ENCODE results near the gene HDDC2.

HDDC2 gene, protein sequence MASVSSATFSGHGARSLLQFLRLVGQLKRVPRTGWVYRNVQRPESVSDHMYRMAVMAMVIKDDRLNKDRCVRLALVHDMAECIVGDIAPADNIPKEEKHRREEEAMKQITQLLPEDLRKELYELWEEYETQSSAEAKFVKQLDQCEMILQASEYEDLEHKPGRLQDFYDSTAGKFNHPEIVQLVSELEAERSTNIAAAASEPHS
- long read RNA-seq, transcript HDDC2-201 (5 exons, 1,350 nt): minor isoform, 10 of 50 reads
- long read RNA-seq, transcript HDDC2-202 (6 exons, 918 nt): major isoform, 25 of 50 reads
- long read RNA-seq, partial matches to known transcripts: 3 of 50 reads
- long read RNA-seq, other reads (novel, unspliced or antisense): 10 of 50 reads

DNA sequence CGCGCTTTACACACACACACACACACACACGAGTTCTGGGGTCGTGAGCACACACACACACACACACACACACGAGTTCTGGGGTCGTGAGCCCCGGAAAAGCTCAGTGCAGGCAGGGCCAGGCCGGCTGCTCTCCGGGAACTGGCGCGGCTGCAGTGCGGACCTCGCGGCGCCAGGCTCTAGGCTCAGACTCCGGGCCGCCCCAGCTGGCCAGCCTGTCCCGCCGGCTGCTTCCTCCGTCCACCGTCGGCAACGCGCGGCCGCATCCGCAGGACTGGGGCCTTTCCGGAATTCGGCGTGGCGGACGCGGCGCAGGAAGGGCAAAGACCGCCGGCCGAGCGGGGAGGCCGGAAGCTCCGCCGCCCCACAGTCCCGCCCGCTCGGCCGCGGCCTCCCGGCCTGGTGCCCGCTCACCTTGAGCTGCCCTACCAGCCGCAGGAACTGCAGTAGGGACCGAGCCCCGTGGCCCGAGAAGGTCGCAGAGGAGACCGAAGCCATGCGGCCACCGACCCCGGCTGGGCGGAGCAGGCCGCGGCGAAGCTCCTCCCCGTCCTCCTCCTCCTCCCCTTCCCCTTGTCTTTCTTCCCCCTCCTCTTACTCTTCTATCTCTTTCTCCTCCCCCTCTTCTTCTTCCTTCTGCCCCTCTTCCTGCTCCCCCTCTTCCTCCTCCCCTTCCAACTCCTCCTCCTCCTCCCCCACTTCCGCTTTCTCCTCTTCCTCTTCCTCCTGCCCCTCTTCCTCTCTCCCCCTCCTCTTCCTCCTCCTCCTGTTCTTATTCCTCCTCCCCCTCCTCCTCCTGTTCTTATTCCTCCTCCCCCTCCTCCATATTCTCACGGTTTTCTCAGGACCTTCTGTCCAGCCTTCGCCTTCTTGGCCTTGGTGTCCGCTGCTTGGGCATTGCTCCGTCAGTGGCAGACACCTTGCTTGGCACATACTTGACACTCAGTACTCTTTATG is at the start of gene HDDC2:
HDDC2 (minus strand) TSS at position 533 of the 957 bp plus-strand sequence; CDS start at position 498, 35 bp downstream.
- Histone ChIP-seq H3K27ac (replicated peaks) (peak within 1 kb of the TSS; percentile 82), H3K27me3 (ENCODE audit: insufficient read depth, poor library complexity, severe bottlenecking) (no peaks in the 10 kb centered on the region), H3K4me3 (replicated peaks; ENCODE audit: insufficient read depth, low read length) (peak within 1 kb of the TSS; percentile 71)
- peak; percentile 60 to 72 for DNase-seq (ENCODE audit: low read depth in 1 of 2, low spot score in 1 of 2)
- TF ChIP-seq, protein P1, sequence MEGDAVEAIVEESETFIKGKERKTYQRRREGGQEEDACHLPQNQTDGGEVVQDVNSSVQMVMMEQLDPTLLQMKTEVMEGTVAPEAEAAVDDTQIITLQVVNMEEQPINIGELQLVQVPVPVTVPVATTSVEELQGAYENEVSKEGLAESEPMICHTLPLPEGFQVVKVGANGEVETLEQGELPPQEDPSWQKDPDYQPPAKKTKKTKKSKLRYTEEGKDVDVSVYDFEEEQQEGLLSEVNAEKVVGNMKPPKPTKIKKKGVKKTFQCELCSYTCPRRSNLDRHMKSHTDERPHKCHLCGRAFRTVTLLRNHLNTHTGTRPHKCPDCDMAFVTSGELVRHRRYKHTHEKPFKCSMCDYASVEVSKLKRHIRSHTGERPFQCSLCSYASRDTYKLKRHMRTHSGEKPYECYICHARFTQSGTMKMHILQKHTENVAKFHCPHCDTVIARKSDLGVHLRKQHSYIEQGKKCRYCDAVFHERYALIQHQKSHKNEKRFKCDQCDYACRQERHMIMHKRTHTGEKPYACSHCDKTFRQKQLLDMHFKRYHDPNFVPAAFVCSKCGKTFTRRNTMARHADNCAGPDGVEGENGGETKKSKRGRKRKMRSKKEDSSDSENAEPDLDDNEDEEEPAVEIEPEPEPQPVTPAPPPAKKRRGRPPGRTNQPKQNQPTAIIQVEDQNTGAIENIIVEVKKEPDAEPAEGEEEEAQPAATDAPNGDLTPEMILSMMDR (IDR thresholded peaks at IDR 0.05; ENCODE audit: insufficient read depth, low read length): no peak
- TF ChIP-seq GABPA (IDR thresholded peaks at IDR 0.05; ENCODE audit: low read depth): peak; percentile 39; the same call in 1 of the 2 replicates
- peak; percentile 89 for TF ChIP-seq SPI1 (IDR thresholded peaks at IDR 0.05; ENCODE audit: borderline replicate concordance, low read depth)
- TF ChIP-seq POLR2AphosphoS5 (IDR thresholded peaks at IDR 0.05; ENCODE audit: low read depth): peak; percentile 69

DNA sequence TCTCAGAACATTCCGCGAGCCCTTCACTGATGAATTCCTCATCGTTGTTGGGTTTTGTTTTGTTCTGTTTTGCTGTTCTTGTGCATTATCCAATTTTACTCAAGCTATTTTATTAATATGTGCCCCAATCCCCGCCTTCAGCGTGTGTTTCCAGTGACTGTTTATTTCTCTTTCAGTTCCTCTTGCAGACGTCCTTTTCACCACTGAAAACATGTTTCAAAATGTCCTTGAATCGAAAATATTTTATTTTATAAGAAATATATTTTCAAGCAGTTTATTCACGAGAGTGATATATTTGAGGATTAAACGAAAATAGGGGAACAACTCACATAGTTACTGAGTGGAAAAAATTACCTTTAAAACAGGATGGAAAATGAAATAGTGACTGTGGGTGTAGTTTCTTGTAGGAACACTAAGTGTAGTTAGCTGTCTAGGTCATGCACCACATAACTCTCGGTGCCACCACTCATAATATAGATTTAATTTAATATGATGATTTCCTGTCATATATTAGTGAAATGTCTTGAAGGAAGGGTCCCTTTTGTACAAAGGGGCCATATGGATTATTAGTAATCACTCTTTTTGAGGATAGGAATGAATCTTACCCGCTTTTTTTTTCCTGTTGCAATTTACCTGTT is 45.3 kb upstream of the HDDC2 start:
- Histone ChIP-seq H3K4me3 (replicated peaks; ENCODE audit: insufficient read depth, low read length) (no peak overlapping the region), H3K27ac (replicated peaks) (no peak overlapping the region), H3K27me3 (ENCODE audit: insufficient read depth, poor library complexity, severe bottlenecking) (peaks cover 17% of the 10 kb centered on the region)
- DNase-seq (ENCODE audit: low read depth in 1 of 2, low spot score in 1 of 2): no peak
- TF ChIP-seq, protein P1 (IDR thresholded peaks at IDR 0.05; ENCODE audit: insufficient read depth, low read length): no peak
- TF ChIP-seq POLR2AphosphoS5 (IDR thresholded peaks at IDR 0.05; ENCODE audit: low read depth) (no peak), SPI1 (IDR thresholded peaks at IDR 0.05; ENCODE audit: borderline replicate concordance, low read depth) (no peak), GABPA (IDR thresholded peaks at IDR 0.05; ENCODE audit: low read depth) (no peak)
- TF ChIP-seq, protein P2, sequence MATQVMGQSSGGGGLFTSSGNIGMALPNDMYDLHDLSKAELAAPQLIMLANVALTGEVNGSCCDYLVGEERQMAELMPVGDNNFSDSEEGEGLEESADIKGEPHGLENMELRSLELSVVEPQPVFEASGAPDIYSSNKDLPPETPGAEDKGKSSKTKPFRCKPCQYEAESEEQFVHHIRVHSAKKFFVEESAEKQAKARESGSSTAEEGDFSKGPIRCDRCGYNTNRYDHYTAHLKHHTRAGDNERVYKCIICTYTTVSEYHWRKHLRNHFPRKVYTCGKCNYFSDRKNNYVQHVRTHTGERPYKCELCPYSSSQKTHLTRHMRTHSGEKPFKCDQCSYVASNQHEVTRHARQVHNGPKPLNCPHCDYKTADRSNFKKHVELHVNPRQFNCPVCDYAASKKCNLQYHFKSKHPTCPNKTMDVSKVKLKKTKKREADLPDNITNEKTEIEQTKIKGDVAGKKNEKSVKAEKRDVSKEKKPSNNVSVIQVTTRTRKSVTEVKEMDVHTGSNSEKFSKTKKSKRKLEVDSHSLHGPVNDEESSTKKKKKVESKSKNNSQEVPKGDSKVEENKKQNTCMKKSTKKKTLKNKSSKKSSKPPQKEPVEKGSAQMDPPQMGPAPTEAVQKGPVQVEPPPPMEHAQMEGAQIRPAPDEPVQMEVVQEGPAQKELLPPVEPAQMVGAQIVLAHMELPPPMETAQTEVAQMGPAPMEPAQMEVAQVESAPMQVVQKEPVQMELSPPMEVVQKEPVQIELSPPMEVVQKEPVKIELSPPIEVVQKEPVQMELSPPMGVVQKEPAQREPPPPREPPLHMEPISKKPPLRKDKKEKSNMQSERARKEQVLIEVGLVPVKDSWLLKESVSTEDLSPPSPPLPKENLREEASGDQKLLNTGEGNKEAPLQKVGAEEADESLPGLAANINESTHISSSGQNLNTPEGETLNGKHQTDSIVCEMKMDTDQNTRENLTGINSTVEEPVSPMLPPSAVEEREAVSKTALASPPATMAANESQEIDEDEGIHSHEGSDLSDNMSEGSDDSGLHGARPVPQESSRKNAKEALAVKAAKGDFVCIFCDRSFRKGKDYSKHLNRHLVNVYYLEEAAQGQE (IDR thresholded peaks at IDR 0.05; ENCODE audit: insufficient replicate concordance, low read depth): no peak

DNA sequence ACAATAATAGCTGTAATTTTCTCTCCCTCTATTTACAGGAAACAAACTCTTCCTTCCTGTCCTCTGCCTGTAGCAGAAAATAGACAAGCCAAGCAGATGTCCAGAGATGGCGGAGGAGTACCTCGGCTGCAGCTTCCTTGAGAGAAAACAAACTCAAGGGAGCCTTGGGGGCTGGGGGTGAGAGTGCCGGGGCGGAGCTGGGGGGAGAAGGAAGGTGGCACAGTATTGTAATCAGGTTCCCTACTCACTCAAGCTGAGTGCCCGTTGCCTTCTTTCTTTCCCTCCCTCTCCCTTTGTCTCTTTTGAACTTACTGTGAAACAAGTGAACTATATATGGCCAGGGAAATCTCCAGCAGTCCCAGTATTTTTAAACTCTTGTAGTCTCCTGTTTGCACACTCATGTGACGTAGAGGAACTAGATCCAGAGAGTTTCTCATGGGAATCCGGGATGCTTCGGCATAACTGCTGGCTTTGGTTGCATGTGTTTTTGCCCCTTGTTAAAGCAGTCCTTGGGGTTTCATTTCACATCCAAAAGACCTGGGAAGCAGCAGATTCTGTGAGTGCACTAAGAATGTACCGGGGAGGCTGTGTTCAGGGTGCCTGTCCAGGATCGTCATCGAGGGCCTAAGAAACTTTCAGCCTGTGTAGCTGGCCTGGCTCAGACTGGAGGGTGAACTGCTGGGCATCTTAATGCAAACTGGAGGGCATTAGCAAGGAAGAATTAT is 44.6 kb upstream of the HDDC2 start:
- TF ChIP-seq, protein P1 (IDR thresholded peaks at IDR 0.05; ENCODE audit: insufficient read depth, low read length): no peak
- TF ChIP-seq, protein P2 (IDR thresholded peaks at IDR 0.05; ENCODE audit: insufficient replicate concordance, low read depth): no peak
- TF ChIP-seq SPI1 (IDR thresholded peaks at IDR 0.05; ENCODE audit: borderline replicate concordance, low read depth): no peak
- TF ChIP-seq GABPA (IDR thresholded peaks at IDR 0.05; ENCODE audit: low read depth): no peak
- TF ChIP-seq POLR2AphosphoS5 (IDR thresholded peaks at IDR 0.05; ENCODE audit: low read depth): no peak
- no peak overlapping the region for H3K4me3 ChIP-seq (replicated peaks; ENCODE audit: insufficient read depth, low read length)
- peaks cover 17% of the 10 kb centered on the region for H3K27me3 ChIP-seq (ENCODE audit: insufficient read depth, poor library complexity, severe bottlenecking)
- no peak for DNase-seq (ENCODE audit: low read depth in 1 of 2, low spot score in 1 of 2)
- H3K27ac ChIP-seq (replicated peaks): no peak overlapping the region
